HG02970 (cell line): ENCODE measurements around the gene SERPINA5.
"Not testable (repeated sequence)": the region's sequence is repeated elsewhere in the genome, so short reads cannot be mapped to it uniquely, and the experiment has no call there.

Experiments
- ATAC-seq: cut with Tn5 transposase; IDR thresholded peaks from one replicate; pipeline ENCODE4 v1.9.1; 2021; ENCODE audit warnings: mild to moderate bottlenecking, moderate library complexity, moderate number of reproducible peaks; ENCODE audit not compliant: unreplicated experiment, low FRiP score

Gene SERPINA5

DNA sequence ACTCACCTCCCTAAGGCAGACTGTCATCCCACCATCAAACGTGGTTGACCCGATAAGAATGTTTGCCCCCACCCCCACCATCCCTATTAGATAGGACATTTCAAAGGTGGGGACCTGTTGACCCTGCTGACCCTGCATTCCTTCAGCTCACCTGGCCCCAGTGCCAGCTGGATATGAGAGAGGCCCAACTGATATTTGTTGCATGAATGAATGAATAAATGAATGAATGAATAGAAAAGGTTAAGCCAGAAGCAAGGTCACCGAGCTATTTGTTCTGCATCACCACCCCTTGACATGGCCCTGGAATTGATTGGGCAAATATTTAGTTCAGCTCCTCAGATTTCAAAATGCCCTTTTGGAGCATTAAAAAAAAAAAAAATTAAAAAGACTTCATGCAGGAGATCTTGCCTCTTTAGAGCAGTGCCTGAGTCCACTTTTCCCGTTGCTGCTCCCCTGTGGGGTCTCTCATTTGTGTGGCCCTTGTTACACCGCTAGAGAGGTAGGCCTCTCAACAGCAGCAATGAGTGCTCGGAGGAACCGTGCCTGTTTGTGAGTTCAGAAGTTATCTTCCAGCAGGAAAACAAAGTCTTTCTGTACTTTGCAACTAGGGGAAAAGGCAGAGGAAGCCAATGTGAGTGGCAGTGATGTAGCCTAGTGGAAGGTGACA is 8.5 kb upstream of the SERPINA5 start:
- no peak for ATAC-seq

DNA sequence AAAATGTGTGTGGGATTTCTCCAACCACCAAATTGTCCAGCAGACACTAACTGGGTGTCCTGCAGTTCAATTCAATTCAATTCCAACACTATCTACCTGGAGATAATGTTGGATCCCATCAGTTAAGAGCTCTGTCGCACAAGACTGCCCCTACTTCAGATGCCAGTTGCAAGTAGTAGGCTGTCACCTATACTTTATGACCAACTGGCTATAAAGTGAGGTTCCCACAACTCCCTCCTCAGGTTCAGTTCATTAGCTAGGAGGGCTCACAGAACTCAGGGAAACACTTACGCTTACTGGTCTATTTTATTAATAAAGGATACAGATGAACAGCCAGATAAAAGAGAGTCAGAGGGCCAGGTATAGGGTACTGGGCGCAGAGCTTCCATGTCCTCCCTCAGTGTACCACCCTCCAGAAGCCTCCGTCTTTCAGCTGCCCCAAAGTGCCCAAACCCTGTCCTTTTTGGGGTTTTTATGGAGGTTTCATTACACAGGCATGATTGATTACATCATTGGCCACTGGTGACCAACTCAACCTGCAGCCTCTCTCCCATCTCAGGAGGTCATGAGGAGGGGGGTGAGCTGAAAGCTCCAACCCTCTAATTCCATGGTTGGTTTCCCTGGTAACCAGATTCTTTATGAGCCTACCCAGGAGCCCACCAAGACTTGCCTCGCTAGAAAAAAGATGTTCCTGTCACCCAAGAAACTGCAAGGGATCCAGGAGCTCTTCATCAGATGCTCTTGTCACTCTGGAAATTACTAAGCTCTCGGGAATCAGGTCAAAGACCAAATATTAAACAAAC is 7.5 kb upstream of the SERPINA5 start:
- no peak for ATAC-seq

DNA sequence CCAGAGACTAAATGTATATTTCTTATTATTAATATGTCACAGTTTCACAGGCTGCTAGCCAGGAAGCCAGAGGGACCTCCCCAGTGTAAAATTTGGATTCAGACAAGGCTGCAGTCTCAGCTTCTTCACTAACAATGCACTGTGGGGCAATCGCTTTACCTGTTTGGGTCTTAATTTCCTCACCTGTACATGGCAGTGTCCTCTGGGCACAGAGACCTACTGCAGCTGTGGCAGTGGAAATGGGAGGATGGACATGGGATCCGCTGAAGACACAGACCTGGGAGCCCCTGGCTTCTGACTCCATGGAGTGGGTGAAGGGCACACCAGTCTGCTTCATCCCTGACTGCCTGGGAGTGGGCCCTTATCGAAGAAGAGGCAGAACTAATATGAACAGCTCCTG is 6.9 kb upstream of the SERPINA5 start:
- no peak for ATAC-seq

DNA sequence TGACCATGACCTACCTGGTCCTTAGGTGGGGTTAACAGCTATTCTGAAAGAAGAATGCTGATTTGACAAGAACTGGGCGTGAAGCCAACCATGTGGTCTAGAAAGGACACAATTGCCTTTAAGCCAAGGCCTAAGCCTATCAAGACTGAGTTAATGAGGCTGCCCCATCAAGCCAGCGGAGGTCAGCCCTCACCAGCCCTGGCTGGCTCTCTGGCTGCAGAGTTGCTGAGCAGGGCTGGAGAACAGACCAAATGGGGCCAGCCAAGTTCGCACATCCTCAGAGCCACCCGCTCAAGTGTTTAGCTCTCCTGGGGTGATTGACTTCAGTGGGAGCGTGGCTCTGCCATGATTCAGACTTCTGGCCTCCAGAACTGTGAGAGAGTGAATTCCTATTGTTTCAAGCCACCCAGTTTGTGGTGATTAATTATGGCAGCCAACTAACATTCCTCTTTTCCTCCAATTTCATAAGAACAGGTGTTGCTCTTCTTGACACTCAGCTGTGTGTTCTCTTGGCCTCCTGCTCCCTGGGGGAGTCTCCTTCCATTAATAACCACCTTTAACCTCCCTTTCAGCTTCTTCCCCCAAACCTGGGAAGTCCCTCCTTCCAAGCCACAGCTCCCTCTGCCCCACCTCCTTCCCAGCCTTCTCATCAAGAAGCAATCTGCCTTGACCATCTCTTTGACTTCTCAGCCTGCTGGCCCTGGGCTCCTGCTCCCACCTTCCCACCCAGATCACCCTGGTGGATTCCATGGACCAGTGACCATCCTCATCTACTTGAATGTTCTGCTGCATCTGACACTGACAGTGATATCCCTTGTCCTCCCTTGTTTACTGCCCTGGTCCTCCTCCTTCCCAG is 5.3 kb upstream of the SERPINA5 start:
- no peak for ATAC-seq

DNA sequence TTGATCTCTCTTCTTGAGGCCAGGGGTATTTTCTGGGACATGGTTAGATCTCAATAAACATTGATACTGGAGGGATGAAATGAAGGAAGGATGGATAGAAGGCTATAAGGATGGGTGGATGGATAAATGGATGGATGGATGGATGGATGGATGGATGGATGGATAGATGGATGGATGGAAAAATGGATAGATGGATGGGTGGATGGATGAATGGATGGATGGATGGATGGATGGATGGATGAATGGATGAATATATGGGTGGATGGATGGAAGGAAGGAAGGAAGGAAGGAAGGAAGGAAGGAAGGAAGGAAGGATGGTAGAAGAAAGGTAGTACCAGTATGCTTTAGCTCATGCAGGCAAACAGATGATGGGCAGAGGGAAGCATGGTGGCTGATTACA is 3.8 kb upstream of the SERPINA5 start:
- ATAC-seq: not testable (repeated sequence)

DNA sequence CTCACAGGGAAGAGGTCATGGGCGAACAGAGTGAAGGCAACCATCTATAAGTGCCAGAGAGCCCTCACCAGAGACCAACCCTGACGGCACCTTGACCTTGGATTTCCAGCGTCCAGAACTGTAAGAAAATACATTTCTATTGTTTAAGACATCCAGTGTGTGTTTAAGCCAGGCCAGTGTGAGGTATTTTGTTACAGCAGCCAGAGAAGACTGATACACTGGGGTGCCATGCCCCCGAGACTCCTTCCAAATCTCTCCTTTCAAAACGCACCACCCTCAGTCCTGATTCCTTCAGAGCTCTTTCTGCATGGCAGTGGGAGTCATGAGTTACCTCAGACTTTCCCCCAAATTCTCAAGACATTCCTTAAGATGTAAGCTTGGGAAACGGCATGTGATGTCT is 2.5 kb upstream of the SERPINA5 start:
- ATAC-seq: no peak

DNA sequence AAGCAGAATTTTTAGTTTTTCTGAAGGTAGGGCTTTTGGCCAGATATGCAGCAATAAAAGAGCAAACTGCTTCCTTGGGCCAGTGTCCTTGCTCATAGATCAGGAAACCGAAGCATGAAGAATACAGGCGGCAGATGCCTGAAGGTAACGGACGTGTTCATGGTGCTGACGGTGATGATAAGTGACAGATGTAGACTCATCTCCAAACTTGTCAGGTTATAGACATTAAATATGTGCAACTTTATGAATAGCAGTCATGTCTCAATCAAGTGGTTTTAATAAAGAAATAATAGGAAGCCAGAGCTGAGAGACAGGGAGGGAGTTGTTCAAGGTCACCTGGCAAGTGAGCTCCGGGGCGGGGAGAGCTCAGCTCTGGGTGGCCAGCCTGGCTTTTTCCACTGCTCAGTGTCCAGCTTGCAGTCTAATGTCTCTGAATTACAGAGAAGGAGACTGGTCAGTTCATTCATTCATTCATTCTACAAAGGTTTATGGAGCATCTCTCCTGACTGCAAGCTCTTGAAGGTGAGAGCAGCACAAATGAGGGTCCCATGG is 1.0 kb downstream of the SERPINA5 start:
- no peak for ATAC-seq

DNA sequence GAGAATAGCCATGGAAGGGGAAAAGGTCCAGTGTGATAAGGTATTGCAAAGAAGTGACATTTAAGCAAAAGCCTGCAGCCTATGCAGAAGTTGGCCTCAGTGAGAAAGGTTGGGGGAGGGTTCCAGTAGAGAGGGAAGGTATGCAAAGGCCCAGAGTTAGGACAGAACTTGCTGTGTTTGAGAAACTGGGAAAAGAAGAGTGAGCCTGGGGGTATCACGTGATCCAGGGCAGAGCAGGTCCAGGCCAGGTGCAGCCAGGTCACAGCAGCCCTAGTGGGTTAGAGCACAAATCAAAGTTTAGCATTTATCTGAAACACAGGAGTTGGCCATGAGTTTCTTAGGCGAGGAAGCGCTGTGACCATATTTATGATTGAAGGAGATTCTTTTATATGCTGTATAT is 1.6 kb downstream of the SERPINA5 start:
- no peak for ATAC-seq

DNA sequence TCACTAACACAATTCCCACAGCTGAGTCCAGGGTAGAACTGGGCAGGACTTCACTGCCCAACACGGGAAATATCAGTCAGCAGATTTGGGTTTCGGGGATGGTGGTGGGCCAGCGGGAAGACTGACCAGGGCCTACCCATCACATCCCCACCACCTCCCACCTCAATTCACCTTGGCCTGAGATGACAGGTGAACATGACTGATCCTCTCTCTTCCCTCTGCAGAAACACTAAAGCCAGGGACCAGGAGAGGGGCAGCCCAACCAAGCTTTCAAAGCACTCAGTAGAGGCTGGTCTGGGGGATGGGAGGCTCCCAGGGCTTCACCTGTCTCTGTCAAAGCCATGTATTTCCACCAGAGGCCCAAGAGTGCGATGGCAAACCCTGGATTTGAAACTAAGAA is 2.3 kb downstream of the SERPINA5 start:
- ATAC-seq: no peak

DNA sequence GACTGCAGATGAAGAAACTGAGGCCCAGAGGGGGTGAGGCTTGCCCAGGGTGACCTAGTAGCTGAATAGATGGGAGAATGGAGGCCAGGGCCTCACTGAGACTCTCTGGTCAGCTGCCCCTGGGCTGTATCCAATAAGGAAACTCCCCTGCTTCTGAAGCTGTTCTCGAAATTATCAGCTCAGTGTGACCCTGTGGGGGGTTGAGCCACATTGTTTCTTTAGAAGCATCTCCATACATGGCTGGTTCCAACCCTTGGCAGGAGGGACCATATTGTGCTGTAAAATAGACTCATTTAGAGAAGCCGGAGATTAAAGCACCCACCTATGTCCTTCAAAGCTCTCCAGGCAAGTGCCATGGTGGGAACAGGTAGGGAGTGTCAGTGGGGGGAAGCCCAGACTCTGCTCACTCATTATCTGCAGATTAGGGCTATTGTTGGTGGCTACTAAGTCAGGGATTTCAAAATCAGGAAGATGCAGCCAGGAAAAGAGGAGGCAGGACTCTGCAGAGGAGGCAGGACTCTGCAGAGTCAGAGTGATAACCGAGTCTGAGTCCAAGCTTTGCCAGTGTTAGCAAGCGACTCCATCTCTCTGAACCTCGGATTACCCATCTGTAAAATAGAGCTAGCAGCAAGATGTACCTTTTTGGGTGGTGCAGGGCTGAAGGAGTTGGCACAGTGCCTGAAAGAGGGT is 3.5 kb downstream of the SERPINA5 start:
- ATAC-seq: no peak

DNA sequence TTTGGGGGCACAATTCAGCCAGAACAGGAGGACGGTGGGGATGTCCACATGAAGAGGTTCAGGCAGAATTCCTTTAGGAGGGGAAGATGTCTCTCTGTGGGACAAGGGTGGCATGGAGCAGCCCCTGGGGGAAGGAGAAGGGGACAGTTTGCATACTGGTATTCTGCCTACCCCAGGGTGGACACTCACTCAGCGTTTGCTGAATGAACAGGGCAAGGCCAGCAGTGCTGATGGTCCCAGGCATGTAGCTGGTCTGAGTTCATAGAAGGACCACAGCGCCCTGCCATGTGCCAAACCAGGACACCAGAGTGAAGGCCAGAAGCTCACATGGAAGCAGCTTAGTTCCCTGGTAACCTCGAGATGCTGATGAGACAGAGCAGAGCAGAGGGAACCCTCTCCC is 5.4 kb downstream of the SERPINA5 start:
- ATAC-seq: no peak

DNA sequence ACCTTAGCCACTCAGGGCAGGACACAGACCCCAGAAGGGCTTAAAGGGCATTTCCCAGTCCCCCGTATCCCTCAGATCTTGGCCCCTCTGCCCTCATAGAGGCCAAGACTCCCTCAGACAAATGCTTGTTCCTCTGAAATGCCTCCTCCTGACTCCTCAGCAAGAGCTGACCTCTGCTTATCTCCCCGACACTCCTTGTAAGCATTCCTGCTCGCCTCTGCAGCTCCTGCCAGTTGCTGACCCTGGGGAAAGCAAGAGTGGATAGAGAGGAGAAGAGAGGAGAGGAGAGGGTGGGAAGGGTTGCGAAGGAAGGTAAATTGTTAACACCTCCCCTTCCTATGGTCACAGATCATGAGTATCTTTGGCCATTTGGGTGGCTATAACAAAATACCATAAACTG is 7.1 kb downstream of the SERPINA5 start:
- ATAC-seq: no peak

DNA sequence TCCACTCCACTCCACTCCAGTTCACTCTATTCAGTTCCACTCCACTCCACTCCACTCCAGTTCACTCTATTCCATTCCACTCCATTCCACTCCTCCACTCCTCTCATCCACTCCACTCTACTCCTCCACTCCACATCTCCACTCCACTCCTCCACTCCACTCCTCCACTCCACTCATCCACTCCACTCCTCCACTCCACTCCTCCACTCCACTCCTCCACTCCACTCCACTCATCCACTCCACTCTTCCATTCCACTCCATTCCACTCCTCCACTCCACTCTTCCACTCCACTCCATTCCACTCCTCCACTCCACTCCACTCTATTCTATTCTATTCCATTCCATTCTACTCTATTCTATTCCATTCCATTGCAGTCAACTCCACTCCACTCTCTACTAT is 9.8 kb downstream of the SERPINA5 start:
- no peak for ATAC-seq

DNA sequence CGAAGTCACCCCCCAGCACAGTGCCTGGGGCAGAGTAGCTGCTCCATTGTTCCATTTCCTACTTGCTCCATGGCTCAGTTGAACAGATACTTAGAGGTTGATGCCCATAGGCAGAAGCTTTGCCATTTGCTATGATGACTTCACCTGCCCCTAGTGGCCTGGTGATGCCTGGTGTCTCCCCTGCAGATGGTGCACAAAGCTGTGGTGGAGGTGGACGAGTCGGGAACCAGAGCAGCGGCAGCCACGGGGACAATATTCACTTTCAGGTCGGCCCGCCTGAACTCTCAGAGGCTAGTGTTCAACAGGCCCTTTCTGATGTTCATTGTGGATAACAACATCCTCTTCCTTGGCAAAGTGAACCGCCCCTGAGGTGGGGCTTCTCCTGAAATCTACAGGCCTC is 10.6 kb downstream of the SERPINA5 start:
- no peak for ATAC-seq

DNA sequence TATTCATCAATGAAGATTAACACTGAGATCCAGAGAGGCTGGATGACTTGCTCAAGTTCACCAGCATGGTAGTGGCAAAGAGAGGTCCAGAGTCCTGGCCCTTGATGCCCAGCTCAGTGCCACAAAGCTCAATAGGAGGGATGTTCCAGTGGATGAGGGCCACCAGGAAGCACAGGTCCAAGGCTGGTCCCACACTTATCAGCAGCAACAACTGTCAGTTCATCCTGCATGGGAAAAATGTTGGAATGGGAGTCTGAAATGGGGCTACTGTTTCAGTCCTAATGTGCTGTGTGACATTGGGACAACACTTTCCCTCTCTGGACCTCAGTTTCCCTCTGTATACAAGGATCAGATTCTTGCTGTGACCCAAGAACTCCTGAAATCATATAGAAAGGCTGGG is 11.2 kb downstream of the SERPINA5 start:
- no peak for ATAC-seq

DNA sequence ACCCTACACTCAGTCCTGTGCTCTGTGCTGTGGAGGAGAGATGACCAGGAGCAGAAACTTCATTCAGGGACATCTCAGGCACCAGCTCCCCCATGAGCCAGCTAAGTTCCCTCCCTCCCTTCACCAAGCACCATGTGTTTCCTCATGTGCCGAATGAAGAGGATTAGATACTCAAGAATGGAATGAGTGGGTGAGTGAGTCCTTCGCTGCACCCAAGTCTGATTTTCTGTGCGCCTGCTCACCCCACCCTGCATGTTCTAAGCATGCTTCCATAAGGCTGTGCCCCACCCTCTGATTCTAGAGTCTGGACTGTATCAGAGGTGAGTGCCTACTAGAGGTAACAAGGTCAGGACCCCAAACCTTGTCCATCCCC is 12.1 kb downstream of the SERPINA5 start:
- ATAC-seq: no peak

DNA sequence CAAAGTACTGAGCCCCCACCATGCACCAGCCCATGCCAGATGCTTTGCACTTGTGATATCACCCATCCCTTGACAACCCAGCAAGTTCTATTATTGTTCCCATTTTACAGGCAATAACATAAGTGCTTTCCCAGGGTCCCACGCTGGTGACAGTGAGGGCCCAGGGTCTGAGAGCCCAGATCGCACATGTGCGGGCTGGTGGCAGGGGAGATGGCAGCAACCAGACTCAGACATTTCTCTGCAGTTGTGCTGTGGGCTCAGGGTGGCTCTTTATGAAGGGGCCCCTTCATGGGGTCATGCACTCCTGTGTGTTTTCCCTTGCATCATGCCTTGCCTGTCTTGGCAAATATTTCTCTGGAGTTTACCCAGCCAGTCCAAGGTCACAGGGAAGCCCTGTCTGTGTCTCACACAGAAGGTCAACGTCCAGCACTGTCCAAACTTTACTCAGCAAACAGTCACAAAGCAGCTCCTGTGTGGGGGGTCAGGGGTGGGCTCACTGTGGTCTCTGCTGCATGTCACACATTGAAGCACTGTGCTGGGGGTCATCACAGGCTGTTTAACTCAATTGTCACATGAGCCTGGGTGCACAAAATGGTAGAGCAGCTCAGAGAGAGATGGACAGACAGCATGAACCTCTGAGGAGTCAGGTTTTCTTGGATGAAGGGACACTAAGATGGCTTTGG is 12.7 kb downstream of the SERPINA5 start:
- ATAC-seq: no peak

DNA sequence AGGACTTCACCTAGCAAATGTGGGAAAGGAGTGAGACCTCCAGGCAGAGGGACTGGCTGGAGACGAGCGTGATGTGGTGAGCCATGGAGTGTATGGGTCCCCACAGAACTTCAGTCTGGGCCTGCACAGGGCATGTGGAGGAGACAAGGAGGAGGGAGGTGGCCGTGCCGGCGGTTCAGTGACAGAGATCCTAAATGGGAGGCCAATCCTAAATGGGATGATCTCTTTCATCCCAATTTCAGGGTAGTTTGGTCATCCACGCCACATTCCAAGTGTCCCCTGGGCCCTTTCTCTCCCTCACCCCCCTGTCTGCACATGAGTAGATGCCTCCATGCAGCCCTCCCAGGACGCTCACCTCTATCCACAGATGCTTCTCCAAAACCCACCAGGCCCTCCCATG is 13.2 kb downstream of the SERPINA5 start:
- no peak for ATAC-seq

DNA sequence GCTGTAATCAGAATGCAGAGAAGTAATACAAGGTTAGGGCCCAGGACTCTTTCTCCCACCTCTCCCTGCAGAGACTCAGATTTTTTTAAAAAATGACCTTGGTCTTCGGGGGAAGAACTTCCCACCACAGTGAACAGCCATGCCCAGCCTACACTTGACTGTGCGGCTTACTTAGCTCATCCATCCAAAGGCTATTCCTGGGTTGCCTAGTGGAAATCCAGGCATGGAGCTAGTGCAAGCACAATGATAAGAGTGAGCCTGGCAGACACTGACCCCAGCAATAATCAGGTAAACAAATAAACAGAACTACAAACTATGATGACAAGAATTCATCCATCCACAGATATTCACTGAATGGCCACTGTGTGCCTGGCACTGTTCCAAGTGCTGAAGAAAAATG is 14.7 kb downstream of the SERPINA5 start:
- ATAC-seq: no peak

DNA sequence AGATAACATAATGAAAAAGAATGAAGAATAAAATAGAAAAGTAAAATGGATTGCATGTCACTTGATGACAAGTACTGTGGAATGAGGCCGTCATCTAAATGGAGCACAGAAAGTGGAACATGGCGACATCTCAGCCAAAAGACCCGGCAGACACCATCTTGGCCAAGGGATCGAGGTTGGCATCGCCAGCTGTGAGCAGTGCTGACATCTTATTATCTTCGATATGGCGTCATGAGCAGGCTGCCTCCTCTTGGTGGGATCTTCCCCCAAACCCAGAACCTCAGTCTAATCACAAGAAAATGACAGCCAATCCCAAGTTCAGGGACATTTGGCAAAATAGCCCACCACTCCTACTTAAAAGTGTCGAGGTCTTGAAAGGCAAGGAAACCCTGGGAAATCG is 15.1 kb downstream of the SERPINA5 start:
- no peak for ATAC-seq
